ENCODE results near the gene SLC7A8. TPM values are rescaled to one million over a fixed set of nuclear protein-coding genes. Genes with fewer than 3 reads are reported as not detected.

The SLC7A8 gene
- total RNA-seq, 2 donors from 2014 or later: 0.72 to 1.2 TPM

DNA sequence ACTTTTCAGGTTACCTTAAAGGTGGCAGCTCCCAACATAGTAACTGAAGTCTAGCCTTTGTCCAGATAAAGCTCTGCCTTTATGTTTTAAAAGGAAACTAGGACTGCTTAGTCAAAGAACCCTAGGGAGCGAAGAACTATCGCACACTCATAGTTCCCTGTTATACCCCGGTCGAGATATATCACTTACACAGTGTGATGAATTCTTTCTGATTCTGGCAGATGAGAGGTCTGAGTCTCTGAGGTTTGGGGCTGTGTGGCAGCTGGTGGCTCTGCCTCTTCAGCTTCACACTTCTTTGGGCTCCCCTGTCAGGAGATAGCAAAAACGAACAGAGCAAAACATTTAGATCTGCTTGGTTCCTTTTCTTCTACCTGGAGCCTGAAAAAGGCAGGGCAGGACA, 105.5 kb downstream of the SLC7A8 start:
- H3K4me1 Mint-ChIP-seq (ENCODE audit: low read depth): peaks cover 19% of the 10 kb centered on the region
- peaks cover 7 to 18% of the 10 kb centered on the region in 2 donors for H3K36me3 Mint-ChIP-seq (ENCODE audit: insufficient read depth in 2 of 2)
- H3K27ac Mint-ChIP-seq: peak overlapping the region; percentile 46
- ATAC-seq (replicated peaks in 1 of 2): no peak
- no peak for DNase-seq
- no peaks in the 10 kb centered on the region for H3K9me3 Mint-ChIP-seq
- H3K4me3 Mint-ChIP-seq: no peak overlapping the region
- no peaks in the 10 kb centered on the region for H3K27me3 Mint-ChIP-seq (ENCODE audit: low read depth)

DNA sequence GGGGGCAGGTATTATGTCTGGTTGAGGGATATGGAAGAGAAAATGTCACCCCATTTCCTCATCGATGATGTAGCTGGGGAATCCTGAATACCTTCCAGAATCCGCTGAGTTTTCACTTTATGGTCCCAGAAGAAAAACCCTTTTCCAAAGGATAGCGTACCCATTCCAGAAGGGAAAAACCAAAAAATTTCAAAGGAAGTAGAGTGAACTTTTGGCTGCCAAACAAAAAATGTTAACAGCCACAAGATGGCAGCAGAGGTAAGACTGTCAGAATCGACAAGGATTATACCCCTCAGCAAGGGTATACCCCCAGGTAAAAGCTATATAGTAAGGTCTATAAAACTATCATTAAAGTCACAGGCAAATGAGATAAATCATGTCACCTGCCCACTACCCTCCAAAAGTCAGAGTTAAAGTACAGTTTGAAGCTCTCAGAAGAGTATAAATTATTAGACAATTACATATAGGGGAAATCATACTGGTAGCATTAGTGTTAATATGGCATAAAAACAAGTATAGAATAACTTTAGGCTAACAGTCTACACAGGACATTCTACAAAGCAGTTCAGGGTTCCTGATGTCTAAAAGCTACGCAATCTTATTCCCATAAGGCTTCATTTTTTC, 106.6 kb downstream of the SLC7A8 start:
- DNase-seq: peak in 1 of 2 donors; percentile 22
- Mint-ChIP-seq H3K9me3 (no peaks in the 10 kb centered on the region), H3K27ac (no peak overlapping the region), H3K4me3 (no peak overlapping the region), H3K36me3 (ENCODE audit: insufficient read depth in 2 of 2) (peaks cover 7 to 18% of the 10 kb centered on the region in 2 donors), H3K27me3 (ENCODE audit: low read depth) (no peaks in the 10 kb centered on the region), H3K4me1 (ENCODE audit: low read depth) (peaks cover 25% of the 10 kb centered on the region)
- peak in 1 of 2 donors; percentile 54 for ATAC-seq (replicated peaks in 1 of 2)

Other genes with a start within 250 kb of the SLC7A8 start
- 10 to 100 TPM; 82.0 to 90.9 TPM for gene HAUS4, start 226.6 kb downstream of the SLC7A8 start, total RNA-seq
- gene AJUBA, start 201.1 kb downstream of the SLC7A8 start, total RNA-seq: 1 to 10 TPM; 1.7 to 2.2 TPM
- 10 to 100 TPM; 13.5 to 15.2 TPM for gene C14orf93, start 173.5 kb downstream of the SLC7A8 start, total RNA-seq
- gene PSMB5, start 148.8 kb downstream of the SLC7A8 start, total RNA-seq: 10 to 100 TPM; 82.8 to 88.9 TPM
- not detected for gene PSMB11, start 141.4 kb downstream of the SLC7A8 start, total RNA-seq
- gene CDH24, start 126.1 kb downstream of the SLC7A8 start, total RNA-seq: 1 to 10 TPM in 1 of 2 donors, under 1 TPM in 1; 0.82 to 1.5 TPM
- gene ACIN1, start 88.5 kb downstream of the SLC7A8 start, total RNA-seq: 100 to 1,000 TPM; 162 to 188 TPM
- gene C14orf119, start 88.2 kb downstream of the SLC7A8 start, total RNA-seq: 10 to 100 TPM; 31.3 to 38.5 TPM
- not detected for gene CIROP, start 78.7 kb downstream of the SLC7A8 start, total RNA-seq
- gene CEBPE, start 64.4 kb downstream of the SLC7A8 start, total RNA-seq: under 1 TPM; 0.21 to 0.36 TPM
- gene RNF212B, start 54.3 kb upstream of the SLC7A8 start, total RNA-seq: not detected
- 10 to 100 TPM; 11.8 to 12.6 TPM for gene HOMEZ, start 102.5 kb upstream of the SLC7A8 start, total RNA-seq
- 10 to 100 TPM; 30.2 to 37.4 TPM for gene PPP1R3E, start 119.2 kb upstream of the SLC7A8 start, total RNA-seq
- gene BCL2L2, start 123.2 kb upstream of the SLC7A8 start, total RNA-seq: 1 to 10 TPM; 2.7 to 3.2 TPM
- 100 to 1,000 TPM; 188 to 189 TPM for gene PABPN1, start 137.8 kb upstream of the SLC7A8 start, total RNA-seq
- gene SLC22A17, start 169.2 kb upstream of the SLC7A8 start, total RNA-seq: 1 to 10 TPM; 6.3 to 8.6 TPM
- under 1 TPM in 1 of 2 donors, not detected in 1; 0.19 TPM for gene EFS, start 181.5 kb upstream of the SLC7A8 start, total RNA-seq
- not detected for gene IL25, start 189.1 kb upstream of the SLC7A8 start, total RNA-seq
- gene CMTM5, start 193.4 kb upstream of the SLC7A8 start, total RNA-seq: under 1 TPM in 1 of 2 donors, not detected in 1; 0.30 TPM
- 1 to 10 TPM in 1 of 2 donors, under 1 TPM in 1; 0.65 to 2.1 TPM for gene MYH6, start 224.6 kb upstream of the SLC7A8 start, total RNA-seq